HEK293 (cell line): ENCODE results near the gene ABHD16A.

Experiments
- GLIS1 ChIP-seq: fragments of 450-650 bp; formaldehyde crosslinking; IDR thresholded peaks from 2 replicates; pipeline ENCODE4 v1.5.1; 2016; ENCODE audit warnings: missing biosample characterization, missing genetic modification characterization
- GLIS2 ChIP-seq: fragments of 450-650 bp; formaldehyde crosslinking; IDR thresholded peaks from 2 replicates; pipeline ENCODE4 v1.5.1; 2016; ENCODE audit warnings: missing biosample characterization, missing genetic modification characterization
- KLF1 ChIP-seq: fragments of 450-650 bp; formaldehyde crosslinking; IDR thresholded peaks from 2 replicates; pipeline ENCODE4 v1.5.1; 2016; ENCODE audit warnings: missing biosample characterization, missing genetic modification characterization
- KLF17 ChIP-seq: fragments of 450-650 bp; formaldehyde crosslinking; IDR thresholded peaks from 2 replicates; pipeline ENCODE4 v1.5.1; 2016; ENCODE audit warnings: missing biosample characterization, missing genetic modification characterization
- REPIN1 ChIP-seq: fragments of 450-650 bp; formaldehyde crosslinking; IDR thresholded peaks from 2 replicates; pipeline ENCODE4 v1.5.1; 2017; ENCODE audit warnings: missing biosample characterization, missing genetic modification characterization, low read depth
- SP3 ChIP-seq: fragments of 450-650 bp; formaldehyde crosslinking; IDR thresholded peaks from 2 replicates; pipeline ENCODE4 v1.5.1; 2016; ENCODE audit warnings: missing biosample characterization, missing genetic modification characterization
- SP7 ChIP-seq: fragments of 450-650 bp; formaldehyde crosslinking; IDR thresholded peaks from 2 replicates; pipeline ENCODE4 v1.5.1; 2016; ENCODE audit warnings: missing biosample characterization, missing genetic modification characterization
- WT1 ChIP-seq: fragments of 450-650 bp; formaldehyde crosslinking; IDR thresholded peaks from 2 replicates; pipeline ENCODE4 v1.5.1; 2016; ENCODE audit warnings: missing biosample characterization, missing genetic modification characterization
- YY2 ChIP-seq: fragments of 450-650 bp; formaldehyde crosslinking; IDR thresholded peaks from 2 replicates; pipeline ENCODE4 v1.5.1; 2016; ENCODE audit warnings: missing biosample characterization, missing genetic modification characterization
- ZBTB10 ChIP-seq: fragments of 450-650 bp; formaldehyde crosslinking; IDR thresholded peaks from 2 replicates; pipeline ENCODE4 v1.5.1; 2016; ENCODE audit warnings: missing biosample characterization, missing genetic modification characterization
- ZIC2 ChIP-seq: fragments of 450-650 bp; formaldehyde crosslinking; IDR thresholded peaks from 2 replicates; pipeline ENCODE4 v1.5.1; 2016; ENCODE audit warnings: missing biosample characterization, missing genetic modification characterization
- ZNF138 ChIP-seq: fragments of 450-650 bp; formaldehyde crosslinking; IDR thresholded peaks from 2 replicates; pipeline ENCODE4 v1.5.1; 2016; ENCODE audit warnings: missing biosample characterization, missing genetic modification characterization, borderline replicate concordance
- ZNF2 ChIP-seq: fragments of 450-650 bp; formaldehyde crosslinking; IDR thresholded peaks from 2 replicates; pipeline ENCODE4 v1.5.1; 2016; ENCODE audit warnings: missing biosample characterization, missing genetic modification characterization
- ZNF248 ChIP-seq: fragments of 450-650 bp; formaldehyde crosslinking; IDR thresholded peaks from 2 replicates; pipeline ENCODE4 v1.5.1; 2017; ENCODE audit warnings: missing biosample characterization, missing genetic modification characterization
- ZNF274 ChIP-seq, 2 experiments: fragments of 200-500 bp in 1 of 2; fragments of 450-650 bp in 1 of 2; sonication (Bioruptor generic) in 1 of 2; formaldehyde crosslinking in 1 of 2; IDR thresholded peaks; 2 replicates each; pipeline versions ENCODE4 v1.5.1 to v1.6.1; 2014 to 2016; ENCODE audit warnings: borderline replicate concordance in 1 of 2, inconsistent platforms in 1 of 2, low read length in 1 of 2, missing biosample characterization in 1 of 2, missing genetic modification characterization in 1 of 2
- ZNF280D ChIP-seq: fragments of 450-650 bp; formaldehyde crosslinking; IDR thresholded peaks from 2 replicates; pipeline ENCODE4 v1.5.1; 2016; ENCODE audit warnings: missing biosample characterization, missing genetic modification characterization
- ZNF341 ChIP-seq: fragments of 450-650 bp; formaldehyde crosslinking; IDR thresholded peaks from 2 replicates; pipeline ENCODE4; 2016; ENCODE audit warnings: low read depth, missing biosample characterization, missing genetic modification characterization
- ZNF391 ChIP-seq: fragments of 450-650 bp; formaldehyde crosslinking; IDR thresholded peaks from 2 replicates; pipeline ENCODE4 v1.5.1; 2016; ENCODE audit warnings: low read depth, missing biosample characterization, missing genetic modification characterization, borderline replicate concordance
- ZNF394 ChIP-seq: fragments of 450-650 bp; formaldehyde crosslinking; IDR thresholded peaks from 2 replicates; pipeline ENCODE4 v1.5.1; 2016; ENCODE audit warnings: missing biosample characterization, missing genetic modification characterization, mild to moderate bottlenecking, moderate library complexity, borderline replicate concordance
- ZXDB ChIP-seq: fragments of 450-650 bp; formaldehyde crosslinking; IDR thresholded peaks from 2 replicates; pipeline ENCODE4 v1.5.1; 2016; ENCODE audit warnings: missing biosample characterization, missing genetic modification characterization
- TF ChIP-seq, protein P1 (sequence below): fragments of 450-650 bp; formaldehyde crosslinking; IDR thresholded peaks from 2 replicates; pipeline ENCODE4 v1.5.1; 2016; ENCODE audit warnings: missing biosample characterization, missing genetic modification characterization
- TF ChIP-seq, protein P2 (sequence below): sonication (generic); formaldehyde crosslinking; IDR thresholded peaks from 2 replicates; pipeline ENCODE4 v1.8.1; 2022; ENCODE audit warnings: mild to moderate bottlenecking, moderate library complexity, missing genetic modification reagents
- TF ChIP-seq, protein P3 (sequence below): fragments of 450-650 bp; formaldehyde crosslinking; conservative IDR thresholded peaks from 2 replicates; pipeline ENCODE4 v1.5.1; 2016; ENCODE audit warnings: low read depth, missing biosample characterization, missing genetic modification characterization

ABHD16A gene

GRCh38 chr6:31736021-31736767 is 33.1 kb upstream of the ABHD16A start, which contains the start of gene CLIC1 (continued):
- TF ChIP-seq ZNF341 (tag by site-specific recombination) (peak; percentile 93), KLF17 (tag by site-specific recombination) (0 out of 2 replicates have a peak, but pooled peaks have one; percentile 58), SP3 (tag by site-specific recombination) (peak; percentile 95), ZXDB (tag by site-specific recombination) (peak; percentile 64; the same call in 1 of the 2 replicates), ZNF2 (tag by site-specific recombination) (no peak), ZNF391 (tag by site-specific recombination) (no peak), ZNF138 (tag by site-specific recombination) (no peak), ZBTB10 (tag by site-specific recombination) (peak; percentile 77), ZNF248 (no peak), ZIC2 (tag by site-specific recombination) (0 out of 2 replicates have a peak, but pooled peaks have one; percentile 3), WT1 (peak; percentile 85), GLIS2 (tag by site-specific recombination) (peak; percentile 93), ZNF274 (IDR thresholded peaks at IDR 0.05; ENCODE audit: low read length) (no peak), ZNF274 (tag by site-specific recombination; IDR thresholded peaks at IDR 0.05; ENCODE audit: borderline replicate concordance) (no peak), YY2 (no peak), GLIS1 (tag by site-specific recombination) (peak; percentile 75), ZNF394 (tag by site-specific recombination) (peak; percentile 61; the same call in 1 of the 2 replicates), REPIN1 (tag by site-specific recombination) (no peak), ZNF280D (tag by site-specific recombination) (no peak), KLF1 (tag by site-specific recombination) (peak; percentile 89), SP7 (peak; percentile 55; the same call in 1 of the 2 replicates)
- TF ChIP-seq, protein P1, sequence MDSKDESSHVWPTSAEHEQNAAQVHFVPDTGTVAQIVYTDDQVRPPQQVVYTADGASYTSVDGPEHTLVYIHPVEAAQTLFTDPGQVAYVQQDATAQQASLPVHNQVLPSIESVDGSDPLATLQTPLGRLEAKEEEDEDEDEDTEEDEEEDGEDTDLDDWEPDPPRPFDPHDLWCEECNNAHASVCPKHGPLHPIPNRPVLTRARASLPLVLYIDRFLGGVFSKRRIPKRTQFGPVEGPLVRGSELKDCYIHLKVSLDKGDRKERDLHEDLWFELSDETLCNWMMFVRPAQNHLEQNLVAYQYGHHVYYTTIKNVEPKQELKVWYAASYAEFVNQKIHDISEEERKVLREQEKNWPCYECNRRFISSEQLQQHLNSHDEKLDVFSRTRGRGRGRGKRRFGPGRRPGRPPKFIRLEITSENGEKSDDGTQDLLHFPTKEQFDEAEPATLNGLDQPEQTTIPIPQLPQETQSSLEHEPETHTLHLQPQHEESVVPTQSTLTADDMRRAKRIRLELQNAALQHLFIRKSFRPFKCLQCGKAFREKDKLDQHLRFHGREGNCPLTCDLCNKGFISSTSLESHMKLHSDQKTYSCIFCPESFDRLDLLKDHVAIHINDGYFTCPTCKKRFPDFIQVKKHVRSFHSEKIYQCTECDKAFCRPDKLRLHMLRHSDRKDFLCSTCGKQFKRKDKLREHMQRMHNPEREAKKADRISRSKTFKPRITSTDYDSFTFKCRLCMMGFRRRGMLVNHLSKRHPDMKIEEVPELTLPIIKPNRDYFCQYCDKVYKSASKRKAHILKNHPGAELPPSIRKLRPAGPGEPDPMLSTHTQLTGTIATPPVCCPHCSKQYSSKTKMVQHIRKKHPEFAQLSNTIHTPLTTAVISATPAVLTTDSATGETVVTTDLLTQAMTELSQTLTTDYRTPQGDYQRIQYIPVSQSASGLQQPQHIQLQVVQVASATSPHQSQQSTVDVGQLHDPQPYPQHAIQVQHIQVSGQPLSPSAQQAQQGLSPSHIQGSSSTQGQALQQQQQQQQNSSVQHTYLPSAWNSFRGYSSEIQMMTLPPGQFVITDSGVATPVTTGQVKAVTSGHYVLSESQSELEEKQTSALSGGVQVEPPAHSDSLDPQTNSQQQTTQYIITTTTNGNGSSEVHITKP (tag by site-specific recombination), result peak; percentile 93
- TF ChIP-seq, protein P2, sequence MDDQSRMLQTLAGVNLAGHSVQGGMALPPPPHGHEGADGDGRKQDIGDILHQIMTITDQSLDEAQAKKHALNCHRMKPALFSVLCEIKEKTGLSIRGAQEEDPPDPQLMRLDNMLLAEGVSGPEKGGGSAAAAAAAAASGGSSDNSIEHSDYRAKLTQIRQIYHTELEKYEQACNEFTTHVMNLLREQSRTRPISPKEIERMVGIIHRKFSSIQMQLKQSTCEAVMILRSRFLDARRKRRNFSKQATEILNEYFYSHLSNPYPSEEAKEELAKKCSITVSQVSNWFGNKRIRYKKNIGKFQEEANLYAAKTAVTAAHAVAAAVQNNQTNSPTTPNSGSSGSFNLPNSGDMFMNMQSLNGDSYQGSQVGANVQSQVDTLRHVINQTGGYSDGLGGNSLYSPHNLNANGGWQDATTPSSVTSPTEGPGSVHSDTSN (CRISPR knock-in tag), result 0 out of 2 replicates have a peak, but pooled peaks have one; percentile 67
- TF ChIP-seq, protein P3, sequence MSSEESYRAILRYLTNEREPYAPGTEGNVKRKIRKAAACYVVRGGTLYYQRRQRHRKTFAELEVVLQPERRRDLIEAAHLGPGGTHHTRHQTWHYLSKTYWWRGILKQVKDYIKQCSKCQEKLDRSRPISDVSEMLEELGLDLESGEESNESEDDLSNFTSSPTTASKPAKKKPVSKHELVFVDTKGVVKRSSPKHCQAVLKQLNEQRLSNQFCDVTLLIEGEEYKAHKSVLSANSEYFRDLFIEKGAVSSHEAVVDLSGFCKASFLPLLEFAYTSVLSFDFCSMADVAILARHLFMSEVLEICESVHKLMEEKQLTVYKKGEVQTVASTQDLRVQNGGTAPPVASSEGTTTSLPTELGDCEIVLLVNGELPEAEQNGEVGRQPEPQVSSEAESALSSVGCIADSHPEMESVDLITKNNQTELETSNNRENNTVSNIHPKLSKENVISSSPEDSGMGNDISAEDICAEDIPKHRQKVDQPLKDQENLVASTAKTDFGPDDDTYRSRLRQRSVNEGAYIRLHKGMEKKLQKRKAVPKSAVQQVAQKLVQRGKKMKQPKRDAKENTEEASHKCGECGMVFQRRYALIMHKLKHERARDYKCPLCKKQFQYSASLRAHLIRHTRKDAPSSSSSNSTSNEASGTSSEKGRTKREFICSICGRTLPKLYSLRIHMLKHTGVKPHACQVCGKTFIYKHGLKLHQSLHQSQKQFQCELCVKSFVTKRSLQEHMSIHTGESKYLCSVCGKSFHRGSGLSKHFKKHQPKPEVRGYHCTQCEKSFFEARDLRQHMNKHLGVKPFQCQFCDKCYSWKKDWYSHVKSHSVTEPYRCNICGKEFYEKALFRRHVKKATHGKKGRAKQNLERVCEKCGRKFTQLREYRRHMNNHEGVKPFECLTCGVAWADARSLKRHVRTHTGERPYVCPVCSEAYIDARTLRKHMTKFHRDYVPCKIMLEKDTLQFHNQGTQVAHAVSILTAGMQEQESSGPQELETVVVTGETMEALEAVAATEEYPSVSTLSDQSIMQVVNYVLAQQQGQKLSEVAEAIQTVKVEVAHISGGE (tag by site-specific recombination), result peak; percentile 68
